ENCODE data around the gene ASPSCR1.

The ASPSCR1 gene

DNA sequence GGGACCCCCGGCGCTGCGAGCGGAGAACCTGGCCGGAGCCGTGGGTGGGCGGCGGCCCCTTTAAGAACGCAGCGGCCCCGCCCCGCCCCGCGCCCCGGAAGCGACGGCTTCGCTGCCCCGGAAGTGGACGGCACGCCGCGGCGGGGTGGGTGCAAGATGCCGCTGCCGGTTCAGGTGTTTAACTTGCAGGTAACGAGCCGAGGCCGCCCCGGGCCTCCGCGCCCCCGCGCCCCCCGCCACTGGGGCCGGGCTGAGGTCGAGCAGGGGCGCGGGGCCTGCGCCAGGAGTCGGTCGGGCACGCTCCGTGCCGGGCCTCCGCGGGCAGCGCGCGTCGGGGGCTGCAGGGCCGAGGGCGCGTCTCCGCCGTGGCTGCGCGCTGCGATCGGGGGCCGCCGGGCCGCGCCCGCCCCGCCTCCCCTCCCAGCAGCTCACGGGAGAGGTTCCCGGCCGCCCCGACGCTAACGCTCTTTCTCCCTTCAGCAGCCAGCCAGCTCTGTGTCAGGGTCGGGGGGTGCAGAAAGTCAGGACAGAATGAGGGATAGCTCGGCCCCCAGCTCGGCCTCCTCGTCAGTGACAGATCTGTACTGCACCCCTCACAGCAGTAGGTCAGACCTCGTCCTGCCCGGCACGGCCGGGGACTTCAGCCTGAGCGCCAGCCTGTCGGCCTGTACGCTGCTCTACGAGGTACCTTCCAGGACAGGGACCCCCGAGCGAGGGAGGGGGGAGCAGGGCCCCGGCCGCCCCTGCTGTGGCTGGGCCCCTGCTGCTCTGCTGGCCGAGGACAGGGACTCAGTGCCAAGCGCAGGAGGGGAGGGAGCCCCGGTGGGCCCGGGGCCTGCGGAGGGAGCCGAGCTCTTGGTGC lies 74.6 kb downstream of the ASPSCR1 start, which contains the start of the genes GPS1 and RFNG:
GPS1 (plus strand) TSS at position 123 of the 862 bp plus-strand sequence; CDS start at position 157, 34 bp downstream.
RFNG (minus strand) TSS at position 36 of the 862 bp plus-strand sequence. CDS start 45 bp downstream, outside the sequence.
- H2BK15ac ChIP-seq (ENCODE audit: low read depth, poor library complexity, severe bottlenecking), result peak within 1 kb of the TSS; percentile 23
- peak within 1 kb of the TSS in 1 of 2 experiments; percentile 93 for H3K14ac ChIP-seq (ENCODE audit: low read length in 2 of 2)
- peak within 1 kb of the TSS in 1 of 2 experiments; percentile 92 for H3K23ac ChIP-seq (ENCODE audit: low read length in 2 of 2)
- H3K4ac ChIP-seq (ENCODE audit: low read depth in 1 of 2, low read length in 2 of 2), result peak within 1 kb of the TSS; percentile 50 to 87
- H3K18ac ChIP-seq (ENCODE audit: low read depth in 1 of 2, low read length in 2 of 2), result peak within 1 kb of the TSS; percentile 57 to 86
- H3K4me1 ChIP-seq (ENCODE audit: control insufficient read depth, insufficient read depth, low read depth, low read length), result peaks cover 41% of the 10 kb centered on the region
- H3K36me3 ChIP-seq (ENCODE audit: control insufficient read depth in 1 of 2, insufficient read depth in 2 of 2, low read depth in 1 of 2, low read length in 2 of 2), result peaks cover 65 to 79% of the 10 kb centered on the region in 2 experiments
- peaks cover 53% of the 10 kb centered on the region for H3K79me1 ChIP-seq (replicated peaks; ENCODE audit: low read length, poor library complexity, severe bottlenecking)
- no peak within 1 kb of the TSS for H3K27ac ChIP-seq (ENCODE audit: low read length, poor library complexity, severe bottlenecking)
- peak within 1 kb of the TSS; percentile 23 for H4K91ac ChIP-seq (ENCODE audit: low read length)
- peak within 1 kb of the TSS in 1 of 2 experiments; percentile 96 for H2BK12ac ChIP-seq (ENCODE audit: low read length in 2 of 2)
- H3K4me3 ChIP-seq (ENCODE audit: insufficient read depth in 1 of 2, low read depth in 1 of 2, low read length in 2 of 2), result peak within 1 kb of the TSS; percentile 85 to 89
- peak within 1 kb of the TSS; percentile 81 for H2AK5ac ChIP-seq (ENCODE audit: low read length, severe bottlenecking)
- H4K8ac ChIP-seq (ENCODE audit: low read length), result peak within 1 kb of the TSS; percentile 78
- no peaks in the 10 kb centered on the region for H3K9me3 ChIP-seq (ENCODE audit: control insufficient read depth, low read length)
- H2BK5ac ChIP-seq (ENCODE audit: low read depth, low read length, poor library complexity, severe bottlenecking), result no peak within 1 kb of the TSS
- H3K27me3 ChIP-seq (ENCODE audit: control insufficient read depth in 1 of 2, insufficient read depth in 1 of 2, low read length in 2 of 2), result no peaks in the 10 kb centered on the region
- H2BK120ac ChIP-seq (ENCODE audit: low read depth, low read length), result peak within 1 kb of the TSS; percentile 83
- peak; percentile 54 for DNase-seq
- H2AFZ ChIP-seq (ENCODE audit: low read depth, low read length), result peak within 1 kb of the TSS; percentile 78
- peak within 1 kb of the TSS; percentile 88 for H3K4me2 ChIP-seq (ENCODE audit: low read length, poor library complexity, severe bottlenecking)
- peak within 1 kb of the TSS; percentile 89 for H3K9ac ChIP-seq (ENCODE audit: low read length)
- WGBS, result 1% methylated on average over 49 of the region's 94 CpGs

DNA sequence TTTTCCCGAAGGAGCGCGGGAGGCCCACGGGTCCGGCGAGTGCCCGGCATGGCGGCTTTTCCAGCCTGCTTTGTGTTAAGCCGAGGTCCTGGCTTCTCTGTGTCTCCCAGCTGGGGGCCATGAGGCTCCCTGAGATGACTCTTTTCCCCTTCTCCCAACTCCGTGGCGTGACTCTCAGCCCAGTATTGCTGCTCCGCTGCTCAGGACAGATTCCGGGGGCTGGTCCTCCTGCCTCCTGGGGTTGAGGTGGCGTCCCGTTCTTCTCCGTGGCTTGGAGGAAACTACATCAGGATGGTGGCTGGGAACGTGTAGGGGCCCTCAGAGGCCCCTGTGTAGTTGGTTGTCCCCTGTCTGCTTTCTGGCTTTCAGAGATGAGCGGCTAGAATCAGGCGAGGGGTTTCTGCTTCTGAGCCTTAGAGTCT lies 75.2 kb downstream of the ASPSCR1 start:
- Histone ChIP-seq H3K4me2 (ENCODE audit: low read length, poor library complexity, severe bottlenecking) (peak overlapping the region; percentile 88), H2BK5ac (ENCODE audit: low read depth, low read length, poor library complexity, severe bottlenecking) (no peak overlapping the region), H3K4me1 (ENCODE audit: control insufficient read depth, insufficient read depth, low read depth, low read length) (peaks cover 37% of the 10 kb centered on the region), H3K79me1 (replicated peaks; ENCODE audit: low read length, poor library complexity, severe bottlenecking) (peaks cover 54% of the 10 kb centered on the region), H2BK12ac (ENCODE audit: low read length in 2 of 2) (no peak overlapping the region), H2AFZ (ENCODE audit: low read depth, low read length) (no peak overlapping the region), H4K8ac (ENCODE audit: low read length) (no peak overlapping the region), H3K9me3 (ENCODE audit: control insufficient read depth, low read length) (no peaks in the 10 kb centered on the region), H2BK15ac (ENCODE audit: low read depth, poor library complexity, severe bottlenecking) (no peak overlapping the region), H3K36me3 (ENCODE audit: control insufficient read depth in 1 of 2, insufficient read depth in 2 of 2, low read depth in 1 of 2, low read length in 2 of 2) (peaks cover 65 to 79% of the 10 kb centered on the region in 2 experiments), H2AK5ac (ENCODE audit: low read length, severe bottlenecking) (no peak overlapping the region), H3K27me3 (ENCODE audit: control insufficient read depth in 1 of 2, insufficient read depth in 1 of 2, low read length in 2 of 2) (no peaks in the 10 kb centered on the region), H4K91ac (ENCODE audit: low read length) (no peak overlapping the region), H3K18ac (ENCODE audit: low read depth in 1 of 2, low read length in 2 of 2) (no peak overlapping the region), H3K9ac (ENCODE audit: low read length) (peak overlapping the region; percentile 85), H2BK120ac (ENCODE audit: low read depth, low read length) (no peak overlapping the region), H3K14ac (ENCODE audit: low read length in 2 of 2) (no peak overlapping the region), H3K4me3 (ENCODE audit: insufficient read depth in 1 of 2, low read depth in 1 of 2, low read length in 2 of 2) (peak overlapping the region; percentile 85 to 89), H3K4ac (ENCODE audit: low read depth in 1 of 2, low read length in 2 of 2) (no peak overlapping the region), H3K27ac (ENCODE audit: low read length, poor library complexity, severe bottlenecking) (no peak overlapping the region), H3K23ac (ENCODE audit: low read length in 2 of 2) (peak overlapping the region in 1 of 2 experiments; percentile 60)
- 34% methylated on average over 19 of the region's 19 CpGs for WGBS
- DNase-seq, result no peak

DNA sequence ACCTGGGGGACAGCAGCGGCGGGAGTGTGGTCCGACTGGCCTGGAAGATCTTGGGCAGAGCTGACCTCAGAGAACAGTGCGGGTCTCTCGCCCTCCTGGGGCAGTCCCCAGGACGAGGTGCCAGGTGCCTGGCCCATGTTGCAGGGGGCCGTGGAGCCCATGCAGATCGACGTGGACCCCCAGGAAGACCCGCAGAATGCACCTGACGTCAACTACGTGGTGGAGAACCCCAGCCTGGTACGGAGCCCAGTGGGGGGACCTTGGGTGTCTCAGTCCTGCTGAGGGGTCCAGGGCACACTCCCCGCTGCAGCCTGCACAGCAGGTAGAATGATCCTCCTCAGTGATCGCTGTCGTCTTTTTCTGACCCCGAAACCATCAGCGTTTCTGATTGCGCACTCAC lies 75.7 kb downstream of the ASPSCR1 start:
- Histone ChIP-seq H3K9me3 (ENCODE audit: control insufficient read depth, low read length) (no peaks in the 10 kb centered on the region), H2AFZ (ENCODE audit: low read depth, low read length) (no peak overlapping the region), H3K4ac (ENCODE audit: low read depth in 1 of 2, low read length in 2 of 2) (no peak overlapping the region), H3K4me1 (ENCODE audit: control insufficient read depth, insufficient read depth, low read depth, low read length) (peaks cover 37% of the 10 kb centered on the region), H3K79me1 (replicated peaks; ENCODE audit: low read length, poor library complexity, severe bottlenecking) (peaks cover 54% of the 10 kb centered on the region), H3K36me3 (ENCODE audit: control insufficient read depth in 1 of 2, insufficient read depth in 2 of 2, low read depth in 1 of 2, low read length in 2 of 2) (peaks cover 65 to 79% of the 10 kb centered on the region in 2 experiments), H2BK5ac (ENCODE audit: low read depth, low read length, poor library complexity, severe bottlenecking) (no peak overlapping the region), H4K91ac (ENCODE audit: low read length) (no peak overlapping the region), H3K23ac (ENCODE audit: low read length in 2 of 2) (no peak overlapping the region), H3K27me3 (ENCODE audit: control insufficient read depth in 1 of 2, insufficient read depth in 1 of 2, low read length in 2 of 2) (no peaks in the 10 kb centered on the region), H2BK12ac (ENCODE audit: low read length in 2 of 2) (no peak overlapping the region), H3K18ac (ENCODE audit: low read depth in 1 of 2, low read length in 2 of 2) (no peak overlapping the region), H3K27ac (ENCODE audit: low read length, poor library complexity, severe bottlenecking) (no peak overlapping the region), H3K14ac (ENCODE audit: low read length in 2 of 2) (no peak overlapping the region), H4K8ac (ENCODE audit: low read length) (no peak overlapping the region), H3K4me3 (ENCODE audit: insufficient read depth in 1 of 2, low read depth in 1 of 2, low read length in 2 of 2) (peak overlapping the region in 1 of 2 experiments; percentile 85), H2BK15ac (ENCODE audit: low read depth, poor library complexity, severe bottlenecking) (no peak overlapping the region), H2AK5ac (ENCODE audit: low read length, severe bottlenecking) (no peak overlapping the region), H3K9ac (ENCODE audit: low read length) (peak overlapping the region; percentile 85), H2BK120ac (ENCODE audit: low read depth, low read length) (no peak overlapping the region), H3K4me2 (ENCODE audit: low read length, poor library complexity, severe bottlenecking) (peak overlapping the region; percentile 88)
- no peak for DNase-seq
- WGBS, result 94% methylated on average over 19 of the region's 19 CpGs

All from mesenchymal stem cell (in vitro differentiated cells and primary cell).